Lower leg skin (tissue), 4 donors: ENCODE measurements around the gene CBX4. TPM values are rescaled to one million over a fixed set of nuclear protein-coding genes. Genes with fewer than 3 reads are reported as not detected.

ENCODE experiments used
- DNase-seq, 2 donors: peaks; one replicate each; pipeline ENCODE4 v3.0.0-alpha.2; 2019; ENCODE audit warnings: low spot score in 2 of 2
- H3K4me3 ChIP-seq: fragments of 200-600 bp; sonication (generic); 2 replicates; pipeline ENCODE4 v1.5.1; 2017; ENCODE audit warnings: mild to moderate bottlenecking, low read depth; ENCODE audit not compliant: poor library complexity, severe bottlenecking
- POLR2A ChIP-seq, 2 donors: fragments of 450-650 bp; IDR thresholded peaks; one replicate each; pipeline ENCODE4 v1.6.1; 2016 to 2017; ENCODE audit warnings: antibody characterized with exemption in 2 of 2, mild to moderate bottlenecking in 1 of 2, moderate library complexity in 1 of 2
- WGBS, 2 donors: methylation state at CpG; one replicate each; pipeline ENCODE4 v1.1.5; 2018; 5-methylcytosine and 5-hydroxymethylcytosine counted together
- intact Hi-C: fragments of 100-400 bp; cut with DNase I; formaldehyde crosslinking; loops from one replicate; pipeline ENCODE4 v1.15.0; 2023; ENCODE audit warnings: low total_unique reads
- total RNA-seq, 4 donors: library from RNA; depleted of rRNA; stranded (reverse); fragments of >200 nt; gene quantifications; one replicate each; pipeline ENCODE4 v1.1.0, GENCODE V29; 2016
- TF ChIP-seq, protein P1 (sequence below), 3 donors: fragments of 450-650 bp; IDR thresholded peaks; one replicate each; pipeline ENCODE4 v1.5.1; 2016; ENCODE audit warnings: antibody characterized with exemption in 3 of 3, mild to moderate bottlenecking in 3 of 3, moderate library complexity in 2 of 3

CBX4 gene
- total RNA-seq, 4 donors from 2014 or later, result 30.2 to 35.6 (median 32.2) TPM

DNA sequence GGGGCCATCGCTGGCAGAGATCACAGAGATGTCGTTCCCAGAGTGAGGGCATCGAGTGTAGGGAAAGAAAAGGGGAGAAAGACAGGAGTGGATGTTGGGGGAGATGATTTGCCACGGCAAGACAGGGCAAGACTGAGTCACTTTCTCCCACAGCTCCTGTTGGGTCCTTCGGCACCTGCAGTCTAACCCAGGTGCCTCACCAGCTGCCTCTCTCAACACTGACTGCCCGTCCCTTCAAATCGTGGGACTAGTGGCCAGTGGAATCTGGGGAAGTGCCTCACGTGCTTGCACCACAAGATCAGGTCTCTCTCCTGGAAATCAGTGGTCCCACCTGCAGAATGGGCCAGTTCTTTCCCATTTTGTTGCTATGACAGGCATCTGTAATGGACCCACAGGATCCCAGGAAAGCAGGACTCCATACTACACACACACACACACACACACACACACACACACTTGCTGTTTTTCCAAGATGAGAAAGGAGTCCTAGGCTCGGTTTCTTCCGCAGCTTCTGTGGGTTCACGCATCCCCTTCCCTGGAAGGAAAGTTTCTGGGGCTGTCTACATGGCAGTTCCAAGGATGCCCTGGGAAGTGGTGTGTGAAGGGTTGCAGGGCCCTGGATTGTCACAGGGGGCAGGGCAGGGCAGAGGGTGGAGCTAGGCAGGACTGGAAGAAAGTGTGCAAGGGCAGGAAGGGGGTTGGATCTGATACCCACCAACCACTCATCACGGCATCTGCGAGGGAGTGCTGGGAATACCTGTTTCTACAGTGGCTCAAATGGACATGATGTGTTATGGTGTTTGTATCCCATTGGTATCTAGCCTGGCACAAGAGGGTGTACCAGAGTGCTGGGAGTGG is 32.1 kb downstream of the CBX4 start:
- TF ChIP-seq POLR2A (IDR thresholded peaks at IDR 0.05), result no peak
- TF ChIP-seq, protein P1, sequence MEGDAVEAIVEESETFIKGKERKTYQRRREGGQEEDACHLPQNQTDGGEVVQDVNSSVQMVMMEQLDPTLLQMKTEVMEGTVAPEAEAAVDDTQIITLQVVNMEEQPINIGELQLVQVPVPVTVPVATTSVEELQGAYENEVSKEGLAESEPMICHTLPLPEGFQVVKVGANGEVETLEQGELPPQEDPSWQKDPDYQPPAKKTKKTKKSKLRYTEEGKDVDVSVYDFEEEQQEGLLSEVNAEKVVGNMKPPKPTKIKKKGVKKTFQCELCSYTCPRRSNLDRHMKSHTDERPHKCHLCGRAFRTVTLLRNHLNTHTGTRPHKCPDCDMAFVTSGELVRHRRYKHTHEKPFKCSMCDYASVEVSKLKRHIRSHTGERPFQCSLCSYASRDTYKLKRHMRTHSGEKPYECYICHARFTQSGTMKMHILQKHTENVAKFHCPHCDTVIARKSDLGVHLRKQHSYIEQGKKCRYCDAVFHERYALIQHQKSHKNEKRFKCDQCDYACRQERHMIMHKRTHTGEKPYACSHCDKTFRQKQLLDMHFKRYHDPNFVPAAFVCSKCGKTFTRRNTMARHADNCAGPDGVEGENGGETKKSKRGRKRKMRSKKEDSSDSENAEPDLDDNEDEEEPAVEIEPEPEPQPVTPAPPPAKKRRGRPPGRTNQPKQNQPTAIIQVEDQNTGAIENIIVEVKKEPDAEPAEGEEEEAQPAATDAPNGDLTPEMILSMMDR (IDR thresholded peaks at IDR 0.05), result no peak
- 23 to 30% methylated on average over 13 of the region's 13 CpGs for WGBS, 2 donors
- intact Hi-C loops, result loop anchor here (10.0 kb wide), 1 partner anchor 188 kb away; no protein-coding TSS in a partner anchor

DNA sequence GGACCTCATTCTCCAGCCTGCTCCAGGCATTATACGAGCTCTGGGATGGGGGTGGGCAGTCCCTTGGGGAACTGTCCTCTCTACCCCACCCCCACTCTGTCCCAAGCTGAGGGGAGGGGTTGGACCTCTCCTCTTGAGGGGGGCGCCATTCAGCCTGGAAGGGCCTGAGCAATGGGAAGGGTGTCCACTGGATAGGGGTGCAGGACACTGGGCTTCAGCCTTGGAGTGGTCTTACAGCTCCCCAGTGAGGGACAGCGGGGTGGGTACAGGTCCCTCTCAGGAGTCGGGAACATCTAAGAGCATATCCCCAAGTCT is 32.8 kb downstream of the CBX4 start:
- no peak for DNase-seq
- intact Hi-C loops, result loop anchor here (10.0 kb wide), 1 partner anchor 188 kb away; no protein-coding TSS in a partner anchor
- 14 to 41% methylated on average over 4 of the region's 4 CpGs for WGBS, 2 donors
- H3K4me3 ChIP-seq, result no peak overlapping the region
- TF ChIP-seq, protein P1 (IDR thresholded peaks at IDR 0.05), result no peak
- TF ChIP-seq POLR2A (IDR thresholded peaks at IDR 0.05), result no peak

More for the DNA sequence above, 32.1 kb downstream of the CBX4 start:
- no peak overlapping the region for H3K4me3 ChIP-seq
- DNase-seq, result no peak

DNA sequence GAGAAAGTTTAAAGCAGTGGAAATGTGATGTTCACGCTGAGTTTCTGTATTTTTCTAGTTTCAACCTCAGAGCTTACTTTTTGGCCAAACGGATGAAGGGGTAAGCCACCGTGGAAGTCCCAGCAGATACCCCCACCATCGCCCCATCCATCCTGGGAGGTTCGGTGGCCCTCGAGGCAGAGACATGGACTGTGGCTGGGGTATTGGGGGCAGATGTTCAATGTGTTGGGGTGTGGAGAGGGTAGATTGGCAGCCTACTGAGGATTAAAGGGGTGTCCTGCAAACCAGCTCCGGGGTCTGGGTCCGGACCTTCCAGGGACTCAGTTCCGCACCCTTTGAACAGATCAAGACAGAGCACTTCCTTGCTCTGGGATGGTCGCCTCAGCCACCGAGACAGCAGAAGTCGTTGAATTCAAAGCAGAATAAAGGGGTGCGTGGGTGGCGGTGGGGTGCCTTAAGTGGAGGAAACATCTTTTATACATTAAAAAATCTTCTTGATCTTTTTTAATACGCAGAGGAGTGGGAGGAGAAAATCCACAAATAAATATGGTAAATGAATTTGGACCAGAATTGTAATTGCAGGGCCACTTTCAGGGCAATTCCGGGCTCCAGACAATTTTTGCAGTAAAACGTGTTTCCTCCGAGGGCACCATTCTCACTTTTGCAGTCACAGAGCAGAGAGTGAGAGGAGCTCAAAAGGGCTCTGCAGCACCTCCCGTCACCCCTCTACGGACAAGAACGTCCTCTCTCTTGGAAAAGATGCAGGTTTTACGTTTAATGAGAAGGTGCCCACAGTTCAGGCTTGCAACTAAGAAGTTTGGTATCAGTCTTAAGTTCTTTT is 34.2 kb downstream of the CBX4 start:
- no peak overlapping the region for H3K4me3 ChIP-seq
- intact Hi-C loops, result loop anchor here (10.0 kb wide), 1 partner anchor 190 kb away; no protein-coding TSS in a partner anchor
- no peak for DNase-seq
- TF ChIP-seq POLR2A (IDR thresholded peaks at IDR 0.05), result no peak
- TF ChIP-seq, protein P1 (IDR thresholded peaks at IDR 0.05), result no peak
- 19 to 20% methylated on average over 22 of the region's 22 CpGs for WGBS, 2 donors

DNA sequence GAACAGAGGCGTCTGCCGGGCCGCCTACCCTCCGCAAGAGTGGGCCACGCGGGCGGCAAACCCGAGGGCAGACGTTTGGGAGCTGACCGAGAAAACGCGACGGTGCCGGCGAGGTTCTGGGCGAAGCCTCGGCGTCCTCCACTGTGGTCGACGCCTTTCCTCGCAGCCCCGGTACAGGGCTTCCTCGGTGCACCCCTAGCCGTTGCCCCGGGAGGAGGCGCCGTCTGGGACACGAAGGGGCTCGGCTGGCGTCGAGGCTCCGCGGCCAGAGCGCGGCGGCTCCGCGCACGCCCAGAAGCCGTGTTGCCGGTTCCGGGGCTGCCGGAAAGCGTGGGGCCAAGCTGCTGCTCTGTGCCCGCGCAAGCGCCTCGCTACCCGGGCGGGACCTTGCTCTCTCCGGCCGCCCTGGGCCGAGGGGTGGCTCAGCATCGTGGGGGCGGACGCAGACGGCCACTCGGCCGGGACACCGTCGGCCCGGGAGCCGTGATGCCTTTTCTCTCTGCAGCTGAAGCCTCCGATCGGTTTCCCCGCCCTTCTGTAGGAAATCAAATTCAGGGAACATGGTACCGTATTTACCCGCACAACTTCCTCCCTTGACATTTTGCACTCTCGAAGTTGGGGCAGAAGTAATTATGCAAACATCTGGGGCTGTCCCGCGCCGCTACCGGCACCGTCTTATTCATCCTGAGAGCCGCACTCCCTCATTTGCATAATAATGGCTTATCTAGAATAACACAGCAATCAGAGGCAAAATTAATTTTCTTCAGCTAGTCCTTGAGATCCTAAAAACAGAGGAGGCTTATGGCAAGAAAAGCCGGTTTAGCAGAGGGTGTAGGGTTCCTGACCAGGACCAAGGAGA is 35.0 kb downstream of the CBX4 start:
- no peak overlapping the region for H3K4me3 ChIP-seq
- intact Hi-C loops, result loop anchor here (10.0 kb wide), 1 partner anchor 191 kb away; no protein-coding TSS in a partner anchor
- WGBS, 2 donors, result 1 to 2% methylated on average over 18 to 31 of the region's 76 CpGs
- DNase-seq, result no peak
- no peak for TF ChIP-seq POLR2A (IDR thresholded peaks at IDR 0.05)
- TF ChIP-seq, protein P1 (IDR thresholded peaks at IDR 0.05), result no peak

DNA sequence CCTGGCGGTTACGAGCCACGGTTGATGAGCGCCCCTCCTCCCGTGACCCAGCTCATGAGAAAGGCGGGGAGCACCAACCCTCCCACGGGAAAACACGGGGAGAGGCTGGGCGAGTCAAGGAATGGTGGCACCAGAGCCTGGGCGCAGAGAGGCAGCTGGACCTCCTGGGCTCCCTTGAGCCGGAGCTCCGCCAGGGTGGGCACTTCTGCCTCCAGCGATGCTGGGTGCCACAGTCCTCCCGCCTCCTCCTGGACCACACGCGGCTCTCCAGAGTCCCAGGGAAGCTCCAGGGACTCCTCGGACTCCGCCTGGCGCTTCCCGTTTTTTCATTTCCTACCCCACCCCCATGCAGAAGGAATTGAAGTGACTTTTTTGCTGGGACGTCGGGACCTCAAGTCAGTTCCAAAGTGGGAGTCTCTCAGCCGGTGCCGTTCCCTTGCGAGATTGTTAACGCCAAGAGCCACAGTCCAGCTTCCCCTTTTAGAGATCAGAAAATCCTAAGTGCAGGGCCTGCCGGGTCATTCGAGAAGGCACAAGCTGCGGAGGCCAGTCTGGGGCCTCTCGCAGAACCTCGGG is 35.7 kb downstream of the CBX4 start:
- H3K4me3 ChIP-seq, result no peak overlapping the region
- no peak for DNase-seq
- no peak for TF ChIP-seq POLR2A (IDR thresholded peaks at IDR 0.05)
- TF ChIP-seq, protein P1 (IDR thresholded peaks at IDR 0.05), result no peak
- intact Hi-C loops, result loop anchor here (10.0 kb wide), 1 partner anchor 191 kb away; no protein-coding TSS in a partner anchor
- 12 to 13% methylated on average over 25 to 26 of the region's 31 CpGs for WGBS, 2 donors
